Esophagus muscularis mucosa (tissue), 3 donors: ENCODE results near the gene COQ10A.

Experiments used
- POLR2A ChIP-seq: fragments of 450-650 bp; IDR thresholded peaks from one replicate; pipeline ENCODE4 v1.6.1; 2017; ENCODE audit warnings: antibody characterized with exemption, moderate library complexity, mild to moderate bottlenecking, low read depth
- TF ChIP-seq, protein P1 (sequence below), 3 experiments: fragments of 200-600 bp in 2 of 3; fragments of 450-650 bp in 1 of 3; sonication (generic) in 2 of 3; IDR thresholded peaks; one replicate each; pipeline ENCODE4 v1.5.1; 2017 to 2019; ENCODE audit warnings: antibody characterized with exemption in 3 of 3, mild to moderate bottlenecking in 2 of 3, moderate library complexity in 1 of 3

- TF ChIP-seq, protein P1, sequence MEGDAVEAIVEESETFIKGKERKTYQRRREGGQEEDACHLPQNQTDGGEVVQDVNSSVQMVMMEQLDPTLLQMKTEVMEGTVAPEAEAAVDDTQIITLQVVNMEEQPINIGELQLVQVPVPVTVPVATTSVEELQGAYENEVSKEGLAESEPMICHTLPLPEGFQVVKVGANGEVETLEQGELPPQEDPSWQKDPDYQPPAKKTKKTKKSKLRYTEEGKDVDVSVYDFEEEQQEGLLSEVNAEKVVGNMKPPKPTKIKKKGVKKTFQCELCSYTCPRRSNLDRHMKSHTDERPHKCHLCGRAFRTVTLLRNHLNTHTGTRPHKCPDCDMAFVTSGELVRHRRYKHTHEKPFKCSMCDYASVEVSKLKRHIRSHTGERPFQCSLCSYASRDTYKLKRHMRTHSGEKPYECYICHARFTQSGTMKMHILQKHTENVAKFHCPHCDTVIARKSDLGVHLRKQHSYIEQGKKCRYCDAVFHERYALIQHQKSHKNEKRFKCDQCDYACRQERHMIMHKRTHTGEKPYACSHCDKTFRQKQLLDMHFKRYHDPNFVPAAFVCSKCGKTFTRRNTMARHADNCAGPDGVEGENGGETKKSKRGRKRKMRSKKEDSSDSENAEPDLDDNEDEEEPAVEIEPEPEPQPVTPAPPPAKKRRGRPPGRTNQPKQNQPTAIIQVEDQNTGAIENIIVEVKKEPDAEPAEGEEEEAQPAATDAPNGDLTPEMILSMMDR (IDR thresholded peaks at IDR 0.05): no peak
- no peak for TF ChIP-seq POLR2A
These were observed 19.5 kb downstream of the COQ10A start for GRCh38 chr12:56286044-56286830.
